ENCODE measurements around the gene PAX2. TPM values are rescaled to one million over a fixed set of nuclear protein-coding genes. Genes with fewer than 3 reads are reported as not detected.
"Not testable (repeated sequence)": the region's sequence is repeated elsewhere in the genome, so short reads cannot be mapped to it uniquely, and the experiment has no call there.

The PAX2 gene
- total RNA-seq: under 1 TPM in 2 of 9 donors, not detected in 7; 0.13 to 0.25 TPM
- under 1 TPM in 2 of 3 donors, not detected in 1; 0.07 to 0.08 TPM for polyA plus RNA-seq
- long read RNA-seq, donor 1: 0 reads
- long read RNA-seq, donor 2: 0 reads
- long read RNA-seq, donor 3: 0 reads
- long read RNA-seq, donor 4: 0 reads
- long read RNA-seq, donor 5: 0 reads
- long read RNA-seq, donor 6: 0 reads
- long read RNA-seq, donor 7: 0 reads
- long read RNA-seq, donor 8: 0 reads
- long read RNA-seq, donor 9: 0 reads
- long read RNA-seq, donor 10: 0 reads

DNA sequence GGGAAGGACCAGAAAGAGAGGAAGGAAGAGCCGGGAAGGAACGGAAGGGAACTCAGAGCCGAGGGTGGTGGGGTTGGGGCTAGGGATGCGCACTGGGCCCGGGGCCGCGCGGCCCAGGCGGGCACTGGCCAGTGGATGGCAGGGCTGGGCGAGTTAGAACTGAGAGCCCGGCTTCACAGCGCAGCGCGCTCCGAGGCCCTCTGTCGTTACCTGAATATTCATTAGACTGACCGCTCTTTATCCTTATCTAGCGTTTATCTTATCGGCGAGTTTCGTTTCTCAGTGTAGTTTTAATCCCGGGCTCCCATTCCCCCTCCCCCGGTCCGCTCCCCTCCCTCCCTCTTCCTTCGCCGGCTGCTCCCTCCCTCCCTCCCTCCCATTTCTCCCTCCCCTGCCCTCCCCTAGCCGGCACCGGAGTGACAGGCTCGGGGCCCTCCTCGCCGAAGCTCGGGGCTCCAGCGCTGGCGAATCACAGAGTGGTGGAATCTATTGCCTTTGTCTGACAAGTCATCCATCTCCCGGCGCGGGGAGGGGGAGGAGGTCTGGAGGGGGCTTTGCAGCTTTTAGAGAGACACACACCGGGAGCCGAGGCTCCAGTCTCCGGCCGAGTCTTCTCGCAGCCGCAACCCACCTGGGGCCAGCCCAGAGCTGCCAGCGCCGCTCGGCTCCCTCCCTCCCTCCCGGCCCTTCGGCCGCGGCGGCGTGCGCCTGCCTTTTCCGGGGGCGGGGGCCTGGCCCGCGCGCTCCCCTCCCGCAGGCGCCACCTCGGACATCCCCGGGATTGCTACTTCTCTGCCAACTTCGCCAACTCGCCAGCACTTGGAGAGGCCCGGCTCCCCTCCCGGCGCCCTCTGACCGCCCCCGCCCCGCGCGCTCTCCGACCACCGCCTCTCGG, at the start of gene PAX2:
PAX2 (plus strand) TSS at position 596 of the 895 bp plus-strand sequence. CDS start 679 bp downstream, outside the sequence.
- TF ChIP-seq, protein P1, sequence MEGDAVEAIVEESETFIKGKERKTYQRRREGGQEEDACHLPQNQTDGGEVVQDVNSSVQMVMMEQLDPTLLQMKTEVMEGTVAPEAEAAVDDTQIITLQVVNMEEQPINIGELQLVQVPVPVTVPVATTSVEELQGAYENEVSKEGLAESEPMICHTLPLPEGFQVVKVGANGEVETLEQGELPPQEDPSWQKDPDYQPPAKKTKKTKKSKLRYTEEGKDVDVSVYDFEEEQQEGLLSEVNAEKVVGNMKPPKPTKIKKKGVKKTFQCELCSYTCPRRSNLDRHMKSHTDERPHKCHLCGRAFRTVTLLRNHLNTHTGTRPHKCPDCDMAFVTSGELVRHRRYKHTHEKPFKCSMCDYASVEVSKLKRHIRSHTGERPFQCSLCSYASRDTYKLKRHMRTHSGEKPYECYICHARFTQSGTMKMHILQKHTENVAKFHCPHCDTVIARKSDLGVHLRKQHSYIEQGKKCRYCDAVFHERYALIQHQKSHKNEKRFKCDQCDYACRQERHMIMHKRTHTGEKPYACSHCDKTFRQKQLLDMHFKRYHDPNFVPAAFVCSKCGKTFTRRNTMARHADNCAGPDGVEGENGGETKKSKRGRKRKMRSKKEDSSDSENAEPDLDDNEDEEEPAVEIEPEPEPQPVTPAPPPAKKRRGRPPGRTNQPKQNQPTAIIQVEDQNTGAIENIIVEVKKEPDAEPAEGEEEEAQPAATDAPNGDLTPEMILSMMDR (IDR thresholded peaks at IDR 0.05): no peak
- TF ChIP-seq POLR2A (IDR thresholded peaks at IDR 0.05): no peak
- Histone ChIP-seq H3K36me3 (replicated peaks in 1 of 2) (no peaks in the 10 kb centered on the region), H3K9me3 (replicated peaks in 1 of 3) (no peaks in the 10 kb centered on the region), H3K4me3 (peak within 1 kb of the TSS in 1 of 4 donors; percentile 41), H3K27ac (no peak within 1 kb of the TSS), H3K27me3 (peaks cover 94% of the 10 kb centered on the region), H3K4me1 (replicated peaks in 1 of 2) (peaks cover 12 to 23% of the 10 kb centered on the region in 2 donors)
- WGBS, 4 donors: 1 to 3% (median 2%) methylated on average over 27 to 73 of the region's 75 CpGs
- DNase-seq: peak in 2 of 7 donors; percentile 25 to 31
- intact Hi-C loops (cut with DNase I): loop anchor here (5.0 to 10.0 kb wide), 4 partner anchors 73 to 183 kb away; no protein-coding TSS in a partner anchor

DNA sequence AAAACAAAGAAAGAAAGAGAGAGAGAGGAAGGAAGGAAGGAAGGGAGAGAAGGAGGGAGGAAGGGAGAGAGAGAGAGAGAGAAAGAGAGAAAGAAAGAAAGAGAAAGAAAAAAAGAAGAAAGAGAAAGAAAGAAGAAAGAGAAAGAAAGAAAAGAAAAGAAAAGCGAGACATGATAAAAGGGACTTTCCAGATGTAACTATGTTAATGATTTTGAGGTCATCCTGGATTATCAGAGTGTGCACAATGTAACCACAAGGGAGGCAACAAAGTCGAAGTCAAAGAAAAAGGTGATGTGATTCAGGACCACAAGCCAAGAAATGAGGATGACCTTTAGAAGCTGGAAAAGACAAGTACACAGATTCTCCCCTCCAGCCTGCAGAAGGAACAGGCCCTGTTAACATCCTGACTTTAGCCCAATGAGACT, 48.9 kb upstream of the PAX2 start:
- H3K9me3 ChIP-seq (replicated peaks in 1 of 3): no peaks in the 10 kb centered on the region
- intact Hi-C loops (cut with DNase I): no loop called here
- H3K36me3 ChIP-seq (replicated peaks in 1 of 2): no peaks in the 10 kb centered on the region
- no peaks in the 10 kb centered on the region for H3K27me3 ChIP-seq
- 41 to 54% (median 46%) methylated on average over 2 of the region's 2 CpGs for WGBS, 4 donors
- H3K4me3 ChIP-seq: no peak overlapping the region
- H3K4me1 ChIP-seq (replicated peaks in 1 of 2): peaks cover 0 to 7% of the 10 kb centered on the region in 2 donors
- no peak for DNase-seq
- peak overlapping the region in 1 of 5 donors; percentile 61 for H3K27ac ChIP-seq
- TF ChIP-seq, protein P1 (IDR thresholded peaks at IDR 0.05): no peak
- no peak for TF ChIP-seq POLR2A (IDR thresholded peaks at IDR 0.05)

DNA sequence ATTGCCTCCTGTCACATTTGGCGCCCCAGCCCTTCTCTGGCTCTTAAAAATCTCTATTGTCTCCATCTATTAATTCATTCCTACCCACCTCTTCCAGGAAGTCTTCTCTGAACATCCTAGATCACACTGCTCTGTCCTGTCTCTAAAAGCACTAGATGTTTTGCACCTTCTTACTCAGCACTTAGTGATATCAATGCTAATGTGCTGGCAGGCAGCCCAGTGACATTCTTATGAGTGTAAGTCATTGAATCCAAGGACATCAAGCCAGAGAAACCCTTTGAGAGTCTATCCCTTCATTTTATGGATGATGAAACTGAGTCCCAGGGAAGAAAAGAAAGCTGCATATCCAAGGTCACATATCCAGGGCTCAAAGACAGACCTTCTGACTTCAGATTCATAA, 48.3 kb upstream of the PAX2 start:
- Histone ChIP-seq H3K36me3 (replicated peaks in 1 of 2) (no peaks in the 10 kb centered on the region), H3K27ac (peak overlapping the region in 2 of 5 donors; percentile 38 to 72), H3K4me3 (no peak overlapping the region), H3K4me1 (replicated peaks in 1 of 2) (peaks cover 0 to 7% of the 10 kb centered on the region in 2 donors), H3K9me3 (replicated peaks in 1 of 3) (no peaks in the 10 kb centered on the region), H3K27me3 (no peaks in the 10 kb centered on the region)
- no peak for TF ChIP-seq POLR2A (IDR thresholded peaks at IDR 0.05)
- intact Hi-C loops (cut with DNase I): no loop called here
- WGBS, 4 donors: 71 to 100% (median 78%) methylated on average over 1 of the region's 1 CpG
- DNase-seq: peak; percentile 70 to 96 (median 95)

DNA sequence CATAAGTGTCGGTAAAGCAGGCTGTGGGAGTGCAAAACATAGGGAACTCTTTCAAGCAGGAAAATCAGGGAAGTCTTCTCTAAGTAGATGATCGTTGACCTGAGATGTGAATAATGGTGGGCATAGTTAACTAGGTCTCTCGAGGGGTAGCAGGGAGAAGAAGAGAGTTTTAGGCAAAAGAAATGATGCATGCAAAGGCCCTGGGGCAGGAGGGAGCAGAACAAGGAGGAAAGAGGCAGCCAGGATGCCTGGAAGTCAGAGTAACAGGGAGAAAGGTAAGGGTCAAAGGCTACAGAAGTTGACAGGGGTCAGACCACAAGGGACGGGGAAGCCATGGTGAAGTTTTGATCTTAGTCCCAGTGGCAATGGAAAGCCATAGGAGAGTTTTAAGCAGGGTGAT, 47.8 kb upstream of the PAX2 start:
- TF ChIP-seq, protein P1 (IDR thresholded peaks at IDR 0.05): no peak
- TF ChIP-seq POLR2A (IDR thresholded peaks at IDR 0.05): no peak
- H3K27me3 ChIP-seq: no peaks in the 10 kb centered on the region
- no peak overlapping the region for H3K4me3 ChIP-seq
- intact Hi-C loops (cut with DNase I): no loop called here
- no peaks in the 10 kb centered on the region for H3K36me3 ChIP-seq (replicated peaks in 1 of 2)
- 75 to 79% (median 75%) methylated on average over 4 of the region's 4 CpGs for WGBS, 4 donors
- no peak for DNase-seq
- H3K27ac ChIP-seq: peak overlapping the region in 2 of 5 donors; percentile 38 to 72
- peaks cover 0 to 7% of the 10 kb centered on the region in 2 donors for H3K4me1 ChIP-seq (replicated peaks in 1 of 2)
- no peaks in the 10 kb centered on the region for H3K9me3 ChIP-seq (replicated peaks in 1 of 3)

DNA sequence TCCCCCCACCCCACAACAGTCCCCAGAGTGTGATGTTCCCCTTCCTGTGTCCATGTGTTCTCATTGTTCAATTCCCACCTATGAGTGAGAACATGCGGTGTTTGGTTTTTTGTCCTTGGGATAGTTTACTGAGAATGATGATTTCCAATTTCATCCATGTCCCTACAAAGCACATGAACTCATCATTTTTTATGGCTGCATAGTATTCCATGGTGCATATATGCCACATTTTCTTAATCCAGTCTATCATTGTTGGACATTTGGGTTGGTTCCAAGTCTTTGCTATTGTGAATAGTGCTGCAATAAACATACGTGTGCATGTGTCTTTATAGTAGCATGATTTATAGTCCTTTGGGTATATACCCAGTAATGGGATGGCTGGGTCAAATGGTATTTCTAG, 43.7 kb upstream of the PAX2 start:
- not testable (repeated sequence) for H3K4me1 ChIP-seq (replicated peaks in 1 of 2)
- 86 to 100% (median 94%) methylated on average over 1 of the region's 2 CpGs for WGBS, 4 donors

More for the DNA sequence above, 43.7 kb upstream of the PAX2 start:
- H3K9me3 ChIP-seq (replicated peaks in 1 of 3); H3K4me3 ChIP-seq; DNase-seq; H3K27ac ChIP-seq; intact Hi-C loops (cut with DNase I); H3K36me3 ChIP-seq (replicated peaks in 1 of 2): not testable (repeated sequence)
- peaks cover 12% of the 10 kb centered on the region for H3K27me3 ChIP-seq

All from adrenal gland (tissue), 19 donors.